ENCODE results near the gene CNOT10.

DNA sequence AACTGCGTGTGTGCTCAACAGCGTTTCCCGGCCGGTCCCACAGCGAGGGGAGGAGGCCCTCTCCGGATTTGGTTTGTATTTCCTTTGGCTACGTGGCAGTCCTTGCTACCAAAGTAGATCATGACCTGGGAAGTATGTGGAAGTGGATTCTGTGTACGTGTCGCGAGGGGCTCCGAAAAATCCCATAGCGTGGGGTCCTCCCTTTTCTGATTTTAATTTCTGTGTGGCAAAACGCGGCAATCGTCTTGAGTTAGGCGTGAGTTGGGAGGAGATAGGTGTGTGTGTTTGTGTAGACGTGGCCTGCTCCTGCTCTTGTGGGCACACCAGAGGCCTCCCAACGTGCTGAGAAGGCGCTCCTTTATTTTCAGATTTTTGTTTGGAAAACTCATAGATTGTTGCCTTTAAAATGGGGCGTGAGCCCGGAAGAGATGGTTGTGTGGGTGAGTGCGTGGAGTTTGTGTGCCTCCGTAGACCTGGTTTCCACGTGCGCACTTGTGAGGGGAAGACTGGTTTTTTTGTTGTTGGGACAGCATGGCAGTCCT lies 134.1 kb downstream of the CNOT10 start:
- TF ChIP-seq, protein P1, sequence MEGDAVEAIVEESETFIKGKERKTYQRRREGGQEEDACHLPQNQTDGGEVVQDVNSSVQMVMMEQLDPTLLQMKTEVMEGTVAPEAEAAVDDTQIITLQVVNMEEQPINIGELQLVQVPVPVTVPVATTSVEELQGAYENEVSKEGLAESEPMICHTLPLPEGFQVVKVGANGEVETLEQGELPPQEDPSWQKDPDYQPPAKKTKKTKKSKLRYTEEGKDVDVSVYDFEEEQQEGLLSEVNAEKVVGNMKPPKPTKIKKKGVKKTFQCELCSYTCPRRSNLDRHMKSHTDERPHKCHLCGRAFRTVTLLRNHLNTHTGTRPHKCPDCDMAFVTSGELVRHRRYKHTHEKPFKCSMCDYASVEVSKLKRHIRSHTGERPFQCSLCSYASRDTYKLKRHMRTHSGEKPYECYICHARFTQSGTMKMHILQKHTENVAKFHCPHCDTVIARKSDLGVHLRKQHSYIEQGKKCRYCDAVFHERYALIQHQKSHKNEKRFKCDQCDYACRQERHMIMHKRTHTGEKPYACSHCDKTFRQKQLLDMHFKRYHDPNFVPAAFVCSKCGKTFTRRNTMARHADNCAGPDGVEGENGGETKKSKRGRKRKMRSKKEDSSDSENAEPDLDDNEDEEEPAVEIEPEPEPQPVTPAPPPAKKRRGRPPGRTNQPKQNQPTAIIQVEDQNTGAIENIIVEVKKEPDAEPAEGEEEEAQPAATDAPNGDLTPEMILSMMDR (IDR thresholded peaks at IDR 0.05; ENCODE audit: low read length): no peak
- TF ChIP-seq EZH2 (IDR thresholded peaks at IDR 0.05; ENCODE audit: borderline replicate concordance, low read length): no peak

Data from OCI-LY1 (cell line).